Pons (tissue), 1 donor: ENCODE results near the gene TMEM217.

Experiments
- DNase-seq: peaks from one replicate; pipeline ENCODE4 v3.0.0-alpha.2; 2016; ENCODE audit warnings: low spot score

Gene TMEM217

GRCh38 chr6:37169496-37170272 lies 88.3 kb downstream of the TMEM217 start, which contains the start of gene PIM1:
TSS of gene PIM1 (plus strand) at chr6:37170152. CDS start at chr6:37170576, 424 bp downstream.
- DNase-seq, result peak; percentile 96

DNA sequence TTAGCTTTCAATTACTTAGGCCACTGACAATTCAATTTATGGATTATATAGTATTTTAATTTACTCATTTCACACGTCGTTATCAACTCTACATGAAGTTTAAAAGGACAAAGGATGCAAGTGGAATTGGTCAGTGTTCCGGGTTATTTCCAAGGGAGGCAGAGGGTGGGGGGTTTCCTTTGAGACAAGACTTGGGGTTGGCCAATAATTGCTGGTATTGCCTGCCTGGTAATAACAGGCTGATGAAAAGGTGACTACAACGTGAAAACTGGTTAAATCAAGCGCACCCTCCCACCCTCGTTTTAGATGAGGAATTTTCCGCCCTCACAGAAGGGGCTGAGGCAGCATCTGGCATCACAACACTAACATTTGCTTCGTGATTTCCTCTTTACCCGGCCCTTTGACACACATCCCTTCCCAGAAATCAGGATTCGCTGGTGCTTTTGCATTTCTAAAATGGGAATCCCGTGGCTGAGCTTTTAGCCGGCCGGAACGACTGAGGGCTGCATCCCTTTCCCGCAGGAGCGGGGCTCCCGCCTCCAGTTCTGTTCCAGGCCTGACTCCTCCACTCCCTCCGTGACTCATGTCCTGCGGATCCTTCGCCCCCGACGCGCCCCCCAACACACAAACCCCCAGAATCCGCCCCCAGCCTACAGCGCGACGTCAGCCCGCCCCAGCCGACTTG lies 89.0 kb downstream of the TMEM217 start:
- DNase-seq, result peak; percentile 58

GRCh38 chr6:37168163-37168758 lies 89.7 kb downstream of the TMEM217 start:
- no peak for DNase-seq

GRCh38 chr6:37162740-37163139 lies 95.2 kb downstream of the TMEM217 start:
- DNase-seq, result no peak
